Gastroesophageal sphincter (tissue), 3 donors: ENCODE results near the gene SEC14L5.

Experiments
- EP300 ChIP-seq: sonication (generic); formaldehyde crosslinking; IDR thresholded peaks from one replicate; pipeline ENCODE4 v1.6.1; 2017; ENCODE audit warnings: antibody characterized with exemption, mild to moderate bottlenecking
- POLR2A ChIP-seq, 2 donors: fragments of 450-650 bp; IDR thresholded peaks; one replicate each; pipeline ENCODE4 v1.6.1; 2017; ENCODE audit warnings: antibody characterized with exemption in 2 of 2, mild to moderate bottlenecking in 2 of 2, moderate library complexity in 1 of 2
- TF ChIP-seq, protein P1 (sequence below), 4 experiments: fragments of 200-600 bp in 2 of 4; fragments of 450-650 bp in 2 of 4; sonication (generic) in 1 of 4; IDR thresholded peaks; one replicate each; pipeline ENCODE4 v1.5.1; 2017 to 2019; ENCODE audit warnings: antibody characterized with exemption in 4 of 4, mild to moderate bottlenecking in 2 of 4, moderate library complexity in 2 of 4

- TF ChIP-seq, protein P1, sequence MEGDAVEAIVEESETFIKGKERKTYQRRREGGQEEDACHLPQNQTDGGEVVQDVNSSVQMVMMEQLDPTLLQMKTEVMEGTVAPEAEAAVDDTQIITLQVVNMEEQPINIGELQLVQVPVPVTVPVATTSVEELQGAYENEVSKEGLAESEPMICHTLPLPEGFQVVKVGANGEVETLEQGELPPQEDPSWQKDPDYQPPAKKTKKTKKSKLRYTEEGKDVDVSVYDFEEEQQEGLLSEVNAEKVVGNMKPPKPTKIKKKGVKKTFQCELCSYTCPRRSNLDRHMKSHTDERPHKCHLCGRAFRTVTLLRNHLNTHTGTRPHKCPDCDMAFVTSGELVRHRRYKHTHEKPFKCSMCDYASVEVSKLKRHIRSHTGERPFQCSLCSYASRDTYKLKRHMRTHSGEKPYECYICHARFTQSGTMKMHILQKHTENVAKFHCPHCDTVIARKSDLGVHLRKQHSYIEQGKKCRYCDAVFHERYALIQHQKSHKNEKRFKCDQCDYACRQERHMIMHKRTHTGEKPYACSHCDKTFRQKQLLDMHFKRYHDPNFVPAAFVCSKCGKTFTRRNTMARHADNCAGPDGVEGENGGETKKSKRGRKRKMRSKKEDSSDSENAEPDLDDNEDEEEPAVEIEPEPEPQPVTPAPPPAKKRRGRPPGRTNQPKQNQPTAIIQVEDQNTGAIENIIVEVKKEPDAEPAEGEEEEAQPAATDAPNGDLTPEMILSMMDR (IDR thresholded peaks at IDR 0.05) = peak in 1 of 4 experiments; percentile 7
- TF ChIP-seq EP300 = no peak
- no peak for TF ChIP-seq POLR2A (IDR thresholded peaks at IDR 0.05)
These were observed 644 bp downstream of the SEC14L5 start for GRCh38 chr16:4958510-4959438.
